Spleen (tissue), 7 donors: ENCODE data around the gene OR9Q1.

Experiments used
- CTCF ChIP-seq, 11 experiments: fragments of 200-600 bp in 7 of 11; fragments of 450-650 bp in 4 of 11; sonication (generic) in 4 of 11; IDR thresholded peaks in 8 of 11; conservative IDR thresholded peaks in 3 of 11; 1 replicate in 7 of 11; 2 replicates in 4 of 11; pipeline versions ENCODE4 v1.4.0 to v1.8.0; 2016 to 2021; ENCODE audit warnings: antibody characterized with exemption in 11 of 11, inconsistent platforms in 4 of 11, mild to moderate bottlenecking in 1 of 11
- POLR2A ChIP-seq, 3 donors: fragments of 450-650 bp; IDR thresholded peaks; one replicate each; pipeline ENCODE4 v1.5.1; 2017; ENCODE audit warnings: antibody characterized with exemption in 3 of 3, mild to moderate bottlenecking in 1 of 3
- donor health status: DM: no; HTN: no; CAD: no; lungs with moderate emphysema.
- donor health status: DM: no; HTN: no; CAD: no.
- donor health status: DM: no; HTN: no; CAD: no.

GRCh38 chr11:58195939-58196338 is 172.3 kb downstream of the OR9Q1 start:
- no peak for TF ChIP-seq CTCF (IDR thresholded peaks at IDR 0.05 in 8 of 11, conservative IDR thresholded peaks at IDR 0.05 in 3 of 11)
- TF ChIP-seq POLR2A (IDR thresholded peaks at IDR 0.05): no peak
